RWPE2 (cell line): ENCODE measurements around the gene ADGRB2.

Experiments
- ATAC-seq: fragments of 200-7000 bp; cut with Tn5 transposase; 3 replicates; pipeline ENCODE4 v1.9.1; 2021; ENCODE audit warnings: low read depth
- DNase-seq: peaks from one replicate; pipeline ENCODE4 v3.0.0-alpha.2; 2020; ENCODE audit warnings: low spot score
- H3K27ac ChIP-seq: fragments of 450-650 bp; 2 replicates; pipeline ENCODE4 v1.5.1; 2017; ENCODE audit warnings: mild to moderate bottlenecking; ENCODE audit not compliant: poor library complexity, severe bottlenecking
- H3K27me3 ChIP-seq: fragments of 250-450 bp; sonication (Bioruptor Pico); 2 replicates; pipeline ENCODE4 v1.5.1; 2021; ENCODE audit warnings: mild to moderate bottlenecking, moderate library complexity; ENCODE audit not compliant: insufficient read depth, poor library complexity, severe bottlenecking
- H3K36me3 ChIP-seq: fragments of 250-450 bp; sonication (Bioruptor Pico); 2 replicates; pipeline ENCODE4 v1.5.1; 2020; ENCODE audit warnings: low read depth, mild to moderate bottlenecking, moderate library complexity
- H3K4me1 ChIP-seq: fragments of 250-450 bp; sonication (Bioruptor Pico); 2 replicates; pipeline ENCODE4 v1.5.1; 2021; ENCODE audit warnings: mild to moderate bottlenecking, moderate library complexity; ENCODE audit not compliant: insufficient read depth, poor library complexity, severe bottlenecking
- H3K4me3 ChIP-seq: fragments of 250-450 bp; sonication (Bioruptor Pico); 2 replicates; pipeline ENCODE4 v1.5.1; 2021; ENCODE audit warnings: mild to moderate bottlenecking, moderate library complexity; ENCODE audit not compliant: severe bottlenecking
- H3K9me3 ChIP-seq: fragments of 250-450 bp; sonication (Bioruptor Pico); 2 replicates; pipeline ENCODE4 v1.5.1; 2021; ENCODE audit warnings: mild to moderate bottlenecking, moderate library complexity; ENCODE audit not compliant: severe bottlenecking
- TF ChIP-seq, protein P1 (sequence below): fragments of 450-650 bp; IDR thresholded peaks from one replicate; pipeline ENCODE4 v1.5.1; 2017; ENCODE audit warnings: mild to moderate bottlenecking, moderate library complexity; ENCODE audit not compliant: poor library complexity, severe bottlenecking

The ADGRB2 gene

GRCh38 chr1:31736675-31737074, 27.5 kb downstream of the ADGRB2 start:
- DNase-seq: no peak
- H3K4me3 ChIP-seq: no peak overlapping the region
- TF ChIP-seq, protein P1, sequence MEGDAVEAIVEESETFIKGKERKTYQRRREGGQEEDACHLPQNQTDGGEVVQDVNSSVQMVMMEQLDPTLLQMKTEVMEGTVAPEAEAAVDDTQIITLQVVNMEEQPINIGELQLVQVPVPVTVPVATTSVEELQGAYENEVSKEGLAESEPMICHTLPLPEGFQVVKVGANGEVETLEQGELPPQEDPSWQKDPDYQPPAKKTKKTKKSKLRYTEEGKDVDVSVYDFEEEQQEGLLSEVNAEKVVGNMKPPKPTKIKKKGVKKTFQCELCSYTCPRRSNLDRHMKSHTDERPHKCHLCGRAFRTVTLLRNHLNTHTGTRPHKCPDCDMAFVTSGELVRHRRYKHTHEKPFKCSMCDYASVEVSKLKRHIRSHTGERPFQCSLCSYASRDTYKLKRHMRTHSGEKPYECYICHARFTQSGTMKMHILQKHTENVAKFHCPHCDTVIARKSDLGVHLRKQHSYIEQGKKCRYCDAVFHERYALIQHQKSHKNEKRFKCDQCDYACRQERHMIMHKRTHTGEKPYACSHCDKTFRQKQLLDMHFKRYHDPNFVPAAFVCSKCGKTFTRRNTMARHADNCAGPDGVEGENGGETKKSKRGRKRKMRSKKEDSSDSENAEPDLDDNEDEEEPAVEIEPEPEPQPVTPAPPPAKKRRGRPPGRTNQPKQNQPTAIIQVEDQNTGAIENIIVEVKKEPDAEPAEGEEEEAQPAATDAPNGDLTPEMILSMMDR: no peak
- no peaks in the 10 kb centered on the region for H3K9me3 ChIP-seq
- no peak; the same call in 2 of the 3 replicates for ATAC-seq
- H3K36me3 ChIP-seq: no peaks in the 10 kb centered on the region
- H3K27me3 ChIP-seq: no peaks in the 10 kb centered on the region
- H3K4me1 ChIP-seq: peaks cover 6% of the 10 kb centered on the region
- H3K27ac ChIP-seq: no peak overlapping the region

GRCh38 chr1:31735571-31735970, 28.6 kb downstream of the ADGRB2 start:
- ATAC-seq: no peak
- TF ChIP-seq, protein P1: no peak
- no peak for DNase-seq
- Histone ChIP-seq H3K36me3 (no peaks in the 10 kb centered on the region), H3K27me3 (no peaks in the 10 kb centered on the region), H3K9me3 (no peaks in the 10 kb centered on the region), H3K4me1 (peaks cover 6% of the 10 kb centered on the region), H3K27ac (no peak overlapping the region), H3K4me3 (no peak overlapping the region)

- DNase-seq (no peak), ATAC-seq (no peak)
- TF ChIP-seq, protein P1: no peak
- Histone ChIP-seq H3K9me3 (no peaks in the 10 kb centered on the region), H3K27me3 (no peaks in the 10 kb centered on the region), H3K36me3 (no peaks in the 10 kb centered on the region), H3K4me3 (no peak overlapping the region), H3K27ac (no peak overlapping the region), H3K4me1 (peaks cover 6% of the 10 kb centered on the region)
Measured at GRCh38 chr1:31734582-31735107, 29.5 kb downstream of the ADGRB2 start.

DNA sequence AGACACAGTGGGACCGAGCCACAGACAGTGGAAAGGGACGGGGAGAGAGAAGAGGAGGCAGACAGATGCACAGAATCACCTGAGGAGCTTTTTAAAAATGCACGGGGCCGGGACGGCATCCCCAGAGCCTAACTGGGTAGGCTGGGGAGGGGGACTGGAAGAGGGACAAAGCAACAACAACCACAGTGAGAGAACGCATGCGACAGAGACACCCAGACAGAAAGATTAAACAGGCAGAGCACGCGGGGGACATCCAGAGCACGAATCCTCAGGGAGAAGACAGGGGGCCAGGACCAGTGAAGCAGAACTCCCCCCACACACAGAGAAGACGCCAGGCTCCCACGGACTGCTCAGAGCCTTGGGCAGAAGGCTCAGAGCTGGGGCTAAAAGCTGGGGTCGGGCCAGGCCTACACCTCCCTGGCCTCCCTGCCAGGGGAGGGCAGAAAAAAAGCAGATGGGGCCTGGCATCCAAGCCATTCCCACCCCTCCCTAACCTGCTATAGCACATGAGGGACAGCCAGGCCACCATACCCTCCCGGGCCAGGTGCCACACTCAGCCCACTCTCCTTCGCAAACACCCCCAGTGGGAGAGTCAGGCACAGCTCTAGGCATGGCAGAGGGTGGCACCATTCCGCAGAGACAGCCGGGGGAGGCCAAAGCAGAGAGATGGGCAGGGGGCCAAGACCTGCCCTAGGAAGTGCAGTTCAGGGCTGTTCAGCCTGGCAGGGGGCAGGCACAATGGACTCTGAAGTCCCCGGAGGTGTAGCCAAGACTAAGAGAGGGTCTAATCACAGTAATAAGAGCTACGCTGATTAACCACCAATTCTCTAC, 30.5 kb downstream of the ADGRB2 start:
- H3K9me3 ChIP-seq: no peaks in the 10 kb centered on the region
- no peak for ATAC-seq
- no peaks in the 10 kb centered on the region for H3K4me1 ChIP-seq
- H3K27ac ChIP-seq: no peak overlapping the region
- TF ChIP-seq, protein P1: no peak
- no peaks in the 10 kb centered on the region for H3K27me3 ChIP-seq
- no peak overlapping the region for H3K4me3 ChIP-seq
- no peaks in the 10 kb centered on the region for H3K36me3 ChIP-seq
- no peak for DNase-seq
